ENCODE data around the gene TUFM. TPM values are rescaled to one million over a fixed set of nuclear protein-coding genes. Genes with fewer than 3 reads are reported as not detected.
A peak's percentile ranks its signal among the peaks of the same experiment; 100 is the strongest.

The TUFM gene
- total RNA-seq, 1 experiment from 2014 or later: 198 TPM

DNA sequence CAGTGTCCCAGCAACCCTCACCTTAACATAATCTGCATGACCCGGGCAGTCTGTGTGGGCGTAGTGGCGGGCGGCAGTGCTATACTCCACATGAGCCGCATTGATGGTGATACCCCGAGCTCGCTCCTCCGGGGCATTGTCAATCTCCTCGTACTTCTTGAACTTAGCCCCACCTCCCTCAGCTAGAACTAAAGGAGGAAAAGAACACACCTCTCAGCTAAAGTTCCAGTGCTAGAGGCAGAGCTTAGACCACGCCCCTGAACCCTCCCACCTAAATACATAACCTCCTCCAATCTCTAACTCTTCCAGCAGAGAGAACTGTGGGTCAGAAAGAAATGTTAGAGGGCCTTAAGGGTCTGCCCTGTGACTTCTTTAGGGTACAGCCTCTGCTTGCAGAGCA lies 855 bp downstream of the TUFM start:
- DNase-seq (ENCODE audit: low read depth, low spot score): peak; percentile 57
- in situ Hi-C loops (cut with HindIII; ENCODE audit: low pct_unique_long_range_greater_than_20kb, low sequenced_read_pairs): no loop called here

DNA sequence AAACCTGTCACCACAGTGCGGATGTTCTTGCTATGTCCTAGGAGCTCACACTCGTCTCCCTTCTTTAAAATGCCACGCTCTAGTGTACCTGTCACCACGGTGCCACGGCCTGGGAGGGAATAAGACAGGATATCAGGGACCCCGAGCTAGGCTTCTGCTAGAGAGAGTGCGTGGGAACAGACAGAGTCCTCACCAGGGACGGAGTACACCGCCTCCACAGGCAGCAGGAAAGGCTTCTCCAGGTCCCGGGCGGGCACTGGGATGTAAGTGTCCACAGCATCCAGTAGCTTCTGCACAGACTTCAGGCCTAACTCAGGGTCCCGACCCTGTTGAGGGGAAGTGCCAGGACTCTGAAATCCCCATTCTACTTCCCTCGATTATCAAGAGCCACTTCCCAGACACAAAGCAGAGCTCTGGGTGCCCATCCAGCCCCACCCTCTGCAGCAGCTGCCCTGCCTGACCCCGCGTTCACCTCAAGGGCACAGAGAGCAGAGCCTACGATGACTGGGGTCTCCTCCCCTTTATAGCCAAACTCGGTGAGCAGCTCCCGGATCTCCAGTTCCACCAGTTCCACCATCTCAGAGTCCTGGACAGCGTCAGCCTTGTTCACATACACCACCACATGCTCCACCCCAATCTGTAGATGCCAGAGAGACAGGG lies 1.8 kb downstream of the TUFM start:
- in situ Hi-C loops (cut with HindIII; ENCODE audit: low pct_unique_long_range_greater_than_20kb, low sequenced_read_pairs): no loop called here

DNA sequence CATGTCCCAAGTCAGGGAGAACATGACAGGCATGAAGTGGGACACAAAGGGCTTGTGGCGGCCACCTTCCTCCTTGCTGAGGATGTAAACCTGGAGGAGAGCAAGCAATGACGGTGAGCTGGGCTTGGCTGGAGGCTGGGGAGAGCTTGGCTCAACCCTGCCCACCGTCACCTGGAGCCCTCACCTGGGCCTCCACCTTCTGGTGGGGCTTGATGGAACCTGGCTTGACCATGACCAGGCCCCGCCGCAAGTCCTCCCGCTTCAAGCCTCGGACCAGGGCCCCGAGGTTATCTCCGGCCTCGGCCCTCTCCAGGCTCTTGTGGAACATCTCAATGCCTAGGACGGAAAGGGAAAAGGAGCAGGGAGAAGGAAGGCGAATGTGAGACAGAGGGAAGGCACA lies 2.4 kb downstream of the TUFM start:
- in situ Hi-C loops (cut with HindIII; ENCODE audit: low pct_unique_long_range_greater_than_20kb, low sequenced_read_pairs): no loop called here
- DNase-seq (ENCODE audit: low read depth, low spot score): no peak

More for the DNA sequence above, 1.8 kb downstream of the TUFM start:
- no peak for DNase-seq (ENCODE audit: low read depth, low spot score)

DNA sequence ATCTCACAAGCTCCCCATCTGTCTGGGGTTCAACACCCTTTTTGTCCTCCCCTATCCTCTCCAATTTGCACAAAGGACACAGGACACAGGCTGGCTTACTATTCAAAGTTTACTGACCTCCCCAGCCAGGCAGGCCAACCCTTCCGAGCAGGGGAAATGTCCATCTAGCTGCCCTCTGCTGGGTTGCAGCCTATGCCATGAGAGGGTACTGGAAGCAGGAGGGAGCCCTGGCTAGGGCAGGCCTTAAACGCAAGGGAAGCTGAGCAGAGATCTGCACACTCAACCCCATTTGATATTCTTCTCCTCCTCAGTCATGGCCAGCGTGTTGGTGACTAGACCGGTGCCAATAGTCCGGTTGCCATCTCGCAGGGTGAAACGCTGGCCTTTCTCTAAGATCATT lies 3.5 kb downstream of the TUFM start:
- in situ Hi-C loops (cut with HindIII; ENCODE audit: low pct_unique_long_range_greater_than_20kb, low sequenced_read_pairs): no loop called here

DNA sequence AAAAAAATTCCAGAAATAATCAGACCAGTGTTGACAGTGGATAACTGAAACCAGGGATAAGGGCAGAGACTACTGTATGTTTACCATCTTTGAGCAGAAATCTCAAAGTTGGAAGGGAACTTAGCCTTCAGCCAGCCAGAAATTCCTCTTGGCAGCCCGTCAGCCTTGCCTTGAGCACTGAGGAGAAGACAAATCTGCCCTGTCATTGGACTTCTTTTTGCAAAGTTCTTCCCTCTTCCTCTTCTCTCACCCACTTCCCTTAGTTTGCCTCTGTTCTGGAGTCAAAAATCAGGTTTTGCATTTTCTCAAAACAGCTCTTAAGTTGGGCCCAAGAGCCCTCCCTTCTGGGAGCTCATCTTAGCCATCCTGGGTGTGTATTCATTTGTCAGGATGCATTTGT lies 6.2 kb downstream of the TUFM start:
- in situ Hi-C loops (cut with HindIII; ENCODE audit: low pct_unique_long_range_greater_than_20kb, low sequenced_read_pairs): no loop called here
- no peak for DNase-seq (ENCODE audit: low read depth, low spot score)

More for the DNA sequence above, 3.5 kb downstream of the TUFM start:
- DNase-seq (ENCODE audit: low read depth, low spot score): no peak

DNA sequence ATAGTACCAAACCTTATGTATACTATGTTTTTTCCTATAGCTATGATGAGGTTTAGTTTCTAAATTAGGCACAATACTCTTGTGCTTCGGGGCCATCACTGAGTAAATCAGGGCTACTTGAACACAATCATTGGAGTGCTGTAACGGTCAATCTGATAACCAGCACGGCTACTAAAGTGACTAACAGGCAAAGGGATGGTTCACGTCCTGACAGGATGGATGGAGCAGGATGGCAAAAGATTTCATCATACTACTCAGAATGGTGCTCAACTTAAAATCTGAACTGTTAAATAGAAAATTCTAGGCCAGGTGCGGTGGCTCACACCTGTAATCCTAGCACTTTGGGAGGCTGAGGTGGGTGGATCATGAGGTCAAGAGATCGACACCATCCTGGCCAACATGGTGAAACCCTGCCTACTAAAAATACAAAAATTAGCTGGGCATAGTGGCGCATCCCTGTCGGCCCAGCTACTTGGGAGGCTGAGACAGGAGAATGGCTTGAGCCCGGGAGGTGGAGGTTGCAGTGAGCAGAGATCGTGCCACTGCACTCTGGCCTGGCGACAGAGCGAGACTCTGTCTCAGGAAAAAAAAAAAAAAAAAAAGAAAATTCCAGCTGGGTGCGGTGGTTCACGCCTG lies 7.0 kb downstream of the TUFM start:
- in situ Hi-C loops (cut with HindIII; ENCODE audit: low pct_unique_long_range_greater_than_20kb, low sequenced_read_pairs): no loop called here
- no peak for DNase-seq (ENCODE audit: low read depth, low spot score)

DNA sequence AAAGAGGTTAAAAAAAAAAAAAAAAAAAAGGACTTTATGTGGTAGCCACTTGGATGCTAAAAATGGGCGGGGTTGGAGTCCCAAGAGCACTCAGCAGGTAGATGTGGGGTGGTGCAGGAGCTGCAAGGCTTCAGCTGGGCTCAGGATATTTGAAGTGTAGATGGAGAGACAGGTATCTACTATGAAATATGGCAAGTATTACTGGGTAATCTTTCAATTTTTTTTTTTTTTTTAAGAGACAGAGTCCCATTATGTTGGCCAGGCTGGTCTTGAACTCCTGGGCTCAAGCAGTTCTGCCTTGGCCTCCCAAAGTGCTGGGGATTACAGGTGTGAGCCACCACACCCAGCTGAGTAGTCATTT lies 7.6 kb downstream of the TUFM start:
- in situ Hi-C loops (cut with HindIII; ENCODE audit: low pct_unique_long_range_greater_than_20kb, low sequenced_read_pairs): no loop called here
- DNase-seq (ENCODE audit: low read depth, low spot score): no peak

DNA sequence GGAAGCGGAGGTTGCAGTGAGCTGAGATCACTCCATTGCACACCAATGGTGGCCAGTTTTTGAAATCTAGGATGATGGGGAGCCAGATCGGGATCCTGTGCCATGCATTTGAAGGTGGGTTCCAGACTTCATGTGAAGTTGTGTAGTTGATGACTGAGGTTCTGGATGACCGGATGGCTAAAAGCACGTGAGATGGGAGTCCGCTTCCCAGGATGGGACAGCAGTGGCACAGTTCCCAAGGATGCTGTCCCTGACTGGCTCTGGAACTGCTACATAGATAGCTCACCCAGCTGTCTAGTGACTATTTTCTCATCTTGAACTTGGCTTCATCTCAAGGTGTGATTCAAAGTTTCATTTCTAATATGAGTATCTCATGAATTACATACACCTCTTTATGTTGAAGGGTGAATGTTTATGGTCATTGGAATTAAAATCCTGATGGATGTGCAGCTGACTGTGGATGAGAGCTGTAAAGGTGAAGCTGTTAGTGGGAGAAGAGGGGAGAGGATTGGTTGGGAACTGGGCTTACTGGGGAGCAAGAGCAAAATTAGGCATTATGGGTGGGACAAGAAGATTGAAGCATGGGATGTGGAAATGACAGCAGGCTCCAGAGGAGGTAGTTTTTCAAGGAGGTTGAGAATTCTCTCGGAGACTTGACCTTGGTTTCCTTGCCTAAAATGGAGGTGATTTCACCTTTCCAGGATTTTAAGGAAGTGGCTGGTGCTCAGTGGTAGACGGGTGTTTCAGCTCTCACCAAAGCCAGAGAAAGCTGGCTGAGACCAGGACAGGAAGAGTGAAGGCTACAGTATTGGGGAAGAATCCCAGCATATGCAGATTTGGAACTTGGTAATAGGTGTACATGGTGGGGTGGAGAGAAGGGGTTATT lies 8.2 kb downstream of the TUFM start:
- DNase-seq (ENCODE audit: low read depth, low spot score): no peak

DNA sequence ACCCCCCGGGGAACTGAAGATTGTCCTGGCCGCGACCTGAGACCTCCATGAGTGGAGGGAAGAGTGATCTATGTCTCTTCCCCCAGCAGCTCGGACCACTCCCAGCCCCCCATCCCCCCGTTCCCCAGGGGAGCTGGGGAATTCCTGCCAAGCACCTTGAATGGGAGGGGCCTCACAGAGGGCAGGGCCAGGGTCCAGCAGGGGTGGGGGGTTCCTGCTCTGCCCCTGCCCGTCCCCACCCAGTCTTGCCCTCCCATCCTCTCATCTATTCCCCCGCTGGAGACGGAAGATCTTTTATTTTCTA lies 9.4 kb downstream of the TUFM start:
- in situ Hi-C loops (cut with HindIII; ENCODE audit: low pct_unique_long_range_greater_than_20kb, low sequenced_read_pairs): no loop called here
- no peak for DNase-seq (ENCODE audit: low read depth, low spot score)

More for the DNA sequence above, 8.2 kb downstream of the TUFM start:
- in situ Hi-C loops (cut with HindIII; ENCODE audit: low pct_unique_long_range_greater_than_20kb, low sequenced_read_pairs): no loop called here

DNA sequence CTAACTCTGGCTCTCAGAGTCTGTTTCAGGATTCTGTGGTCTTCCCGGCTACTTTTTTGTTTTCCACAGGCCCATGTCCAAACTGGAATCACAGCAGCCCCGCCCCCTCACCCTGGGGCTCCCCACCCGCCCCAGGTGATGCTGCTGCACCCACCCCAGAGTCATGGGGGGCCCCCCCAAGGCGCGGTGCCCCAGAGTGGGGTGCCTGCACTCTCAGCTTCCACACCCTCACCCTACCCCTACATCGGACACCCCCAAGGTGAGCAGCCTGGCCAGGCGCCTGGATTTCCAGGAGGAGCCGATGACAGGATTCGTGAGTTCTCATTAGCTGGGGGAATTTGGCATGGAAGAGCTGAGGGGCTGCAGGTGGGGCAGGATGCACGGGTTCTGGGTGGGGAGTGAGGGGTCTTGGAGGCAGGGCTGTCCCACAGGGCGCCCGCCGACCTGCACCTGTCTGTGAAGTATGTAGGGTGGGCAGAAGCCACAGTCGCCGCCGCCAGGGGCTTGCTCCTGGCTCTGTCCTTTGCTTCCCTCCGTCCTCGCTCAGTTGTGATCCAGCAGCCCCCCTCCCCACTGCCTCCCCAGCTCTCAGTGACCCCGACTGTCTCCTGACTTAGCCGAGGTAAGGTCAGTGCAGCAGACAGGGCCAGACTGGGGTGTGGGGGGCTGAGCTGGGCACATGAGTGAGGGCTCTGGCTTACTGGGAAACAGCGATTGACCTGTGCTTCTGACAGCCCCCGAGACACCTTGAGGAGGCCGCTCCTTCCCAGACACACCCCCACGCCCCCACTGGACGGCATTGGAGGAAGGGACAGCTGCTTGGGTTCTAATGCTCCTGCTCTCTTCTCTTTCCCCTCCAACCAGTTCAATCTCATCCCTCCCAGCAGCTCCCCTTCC lies 10.0 kb downstream of the TUFM start:
- no peak for DNase-seq (ENCODE audit: low read depth, low spot score)
- in situ Hi-C loops (cut with HindIII; ENCODE audit: low pct_unique_long_range_greater_than_20kb, low sequenced_read_pairs): no loop called here

DNA sequence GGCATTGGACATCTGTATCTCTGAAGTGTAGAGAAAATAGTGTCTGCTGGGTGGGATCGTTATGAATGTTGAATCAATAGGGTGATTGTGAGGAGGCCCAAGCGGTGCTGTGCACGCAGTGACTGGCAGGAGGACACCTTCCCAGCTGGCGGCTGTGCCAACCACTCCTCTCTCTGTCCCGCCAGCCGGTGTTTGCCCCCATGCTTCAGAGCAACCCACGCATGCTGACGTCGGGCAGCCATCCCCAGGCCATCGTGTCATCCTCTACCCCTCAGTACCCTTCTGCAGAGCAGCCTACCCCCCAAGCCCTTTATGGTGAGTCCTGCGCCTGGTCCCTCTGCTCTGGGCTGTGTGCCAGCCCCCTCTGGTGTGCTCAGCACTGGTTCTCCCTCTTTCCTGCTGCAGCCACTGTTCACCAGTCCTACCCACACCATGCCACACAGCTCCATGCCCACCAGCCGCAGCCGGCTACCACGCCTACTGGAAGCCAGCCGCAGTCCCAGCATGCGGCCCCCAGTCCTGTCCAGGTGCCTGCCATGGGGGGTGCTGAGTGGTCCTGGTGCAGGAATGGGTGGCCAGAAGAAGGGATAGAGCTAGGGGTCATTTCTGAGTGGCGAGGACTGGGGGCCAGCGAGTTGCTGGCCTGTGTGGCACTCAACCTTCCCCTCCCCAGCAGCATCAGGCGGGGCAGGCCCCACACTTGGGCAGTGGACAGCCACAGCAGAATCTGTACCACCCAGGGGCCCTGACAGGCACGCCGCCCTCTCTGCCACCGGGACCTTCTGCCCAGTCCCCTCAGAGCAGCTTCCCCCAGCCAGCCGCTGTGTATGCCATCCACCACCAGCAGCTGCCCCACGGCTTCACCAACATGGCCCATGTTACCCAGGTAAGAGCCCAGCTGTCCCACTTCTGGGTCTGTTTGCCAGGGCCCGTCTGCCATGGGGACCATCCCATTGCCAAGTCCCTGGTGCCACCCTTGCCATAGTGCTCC lies 11.0 kb downstream of the TUFM start:
- in situ Hi-C loops (cut with HindIII; ENCODE audit: low pct_unique_long_range_greater_than_20kb, low sequenced_read_pairs): no loop called here
- DNase-seq (ENCODE audit: low read depth, low spot score): no peak

DNA sequence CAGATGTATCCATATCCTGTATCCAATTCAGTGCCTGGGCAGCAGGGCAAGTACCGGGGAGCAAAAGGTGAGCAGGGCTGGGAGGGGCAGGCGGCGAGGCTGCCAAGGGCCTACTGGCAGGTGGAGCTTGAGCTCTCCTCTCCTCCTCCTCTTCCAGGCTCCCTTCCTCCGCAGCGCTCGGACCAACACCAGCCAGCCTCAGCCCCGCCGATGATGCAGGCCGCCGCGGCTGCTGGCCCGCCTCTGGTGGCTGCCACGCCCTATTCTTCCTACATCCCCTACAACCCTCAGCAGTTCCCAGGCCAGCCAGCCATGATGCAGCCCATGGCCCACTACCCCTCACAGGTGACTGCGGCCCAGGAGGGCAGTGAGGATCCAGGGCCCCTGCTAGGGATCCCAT lies 11.8 kb downstream of the TUFM start:
- DNase-seq (ENCODE audit: low read depth, low spot score): no peak
- in situ Hi-C loops (cut with HindIII; ENCODE audit: low pct_unique_long_range_greater_than_20kb, low sequenced_read_pairs): no loop called here

DNA sequence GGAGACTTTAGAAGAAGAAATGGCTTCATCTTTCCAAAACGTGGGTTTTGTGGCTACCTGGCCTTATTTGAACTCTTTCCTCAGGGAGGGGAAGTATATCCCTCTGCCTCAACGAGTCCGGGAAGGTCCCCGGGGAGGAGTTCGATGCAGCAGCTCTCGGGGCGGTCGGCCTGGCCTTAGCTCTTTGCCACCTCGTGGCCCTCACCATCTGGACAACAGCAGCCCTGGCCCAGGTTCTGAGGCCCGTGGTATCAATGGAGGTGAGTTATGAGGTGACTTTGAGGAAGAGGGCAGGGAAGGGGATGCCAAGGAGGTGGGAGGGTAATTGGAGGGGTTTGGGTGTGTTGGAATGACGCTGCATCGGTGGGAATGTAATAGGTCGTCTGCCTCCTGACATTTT lies 15.6 kb downstream of the TUFM start:
- in situ Hi-C loops (cut with HindIII; ENCODE audit: low pct_unique_long_range_greater_than_20kb, low sequenced_read_pairs): no loop called here

DNA sequence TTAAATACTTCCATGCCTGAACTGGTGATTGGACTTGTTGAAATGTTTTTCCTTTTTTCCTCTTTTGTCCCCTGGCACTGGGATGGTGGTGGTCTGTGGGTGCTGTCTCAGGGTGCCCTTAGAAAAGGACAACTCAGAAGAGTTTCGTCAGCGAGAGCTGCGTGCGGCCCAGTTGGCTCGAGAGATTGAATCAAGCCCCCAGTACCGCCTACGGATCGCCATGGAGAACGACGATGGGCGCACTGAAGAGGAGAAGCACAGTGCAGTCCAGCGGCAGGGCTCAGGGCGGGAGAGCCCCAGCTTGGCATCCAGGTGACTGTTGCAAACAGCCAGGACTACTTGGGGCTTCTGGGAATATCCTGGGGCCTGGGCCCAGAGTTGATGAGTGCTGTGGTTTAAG lies 16.4 kb downstream of the TUFM start:
- in situ Hi-C loops (cut with HindIII; ENCODE audit: low pct_unique_long_range_greater_than_20kb, low sequenced_read_pairs): no loop called here
- DNase-seq (ENCODE audit: low read depth, low spot score): no peak

More for the DNA sequence above, 15.6 kb downstream of the TUFM start:
- DNase-seq (ENCODE audit: low read depth, low spot score): no peak

DNA sequence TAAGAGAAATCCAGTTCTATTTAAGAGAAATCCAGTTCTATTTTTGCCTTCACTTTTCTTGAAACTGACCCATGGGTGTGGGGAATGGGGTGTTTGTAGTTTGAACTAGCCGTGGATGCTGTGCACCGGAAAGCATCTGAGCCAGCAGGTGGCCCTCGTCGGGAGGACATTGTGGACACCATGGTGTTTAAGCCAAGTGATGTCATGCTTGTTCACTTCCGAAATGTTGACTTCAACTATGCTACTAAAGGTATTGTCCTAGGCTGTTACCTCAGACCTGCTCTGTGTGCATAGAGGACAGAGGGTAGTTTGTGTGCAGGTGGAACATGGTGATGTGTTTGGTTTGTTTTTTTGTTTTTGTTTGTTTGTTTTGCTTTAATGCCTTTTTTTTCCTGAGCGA lies 20.0 kb downstream of the TUFM start:
- no peak for DNase-seq (ENCODE audit: low read depth, low spot score)
- in situ Hi-C loops (cut with HindIII; ENCODE audit: low pct_unique_long_range_greater_than_20kb, low sequenced_read_pairs): no loop called here

DNA sequence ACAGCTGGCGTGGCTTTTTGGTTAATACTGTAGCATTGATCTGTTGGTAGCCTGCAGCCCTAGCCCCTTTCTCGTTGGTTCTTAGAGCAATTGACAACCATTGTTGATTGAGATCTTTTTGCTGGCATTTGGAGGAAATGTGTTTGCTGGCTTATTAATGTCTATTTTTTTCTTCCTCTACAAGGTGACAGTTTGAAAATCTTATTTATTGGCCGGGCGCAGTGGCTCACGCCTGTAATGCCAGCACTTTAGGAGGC lies 21.5 kb downstream of the TUFM start:
- in situ Hi-C loops (cut with HindIII; ENCODE audit: low pct_unique_long_range_greater_than_20kb, low sequenced_read_pairs): no loop called here

More for the DNA sequence above, 21.5 kb downstream of the TUFM start:
- DNase-seq (ENCODE audit: low read depth, low spot score): no peak
